Measurements from ENCODE around the gene GCH1. TPM values are rescaled to one million over a fixed set of nuclear protein-coding genes. Genes with fewer than 3 reads are reported as not detected.

GCH1 gene
- total RNA-seq, 2 experiments from 2014 or later: 35.4 to 38.1 TPM

DNA sequence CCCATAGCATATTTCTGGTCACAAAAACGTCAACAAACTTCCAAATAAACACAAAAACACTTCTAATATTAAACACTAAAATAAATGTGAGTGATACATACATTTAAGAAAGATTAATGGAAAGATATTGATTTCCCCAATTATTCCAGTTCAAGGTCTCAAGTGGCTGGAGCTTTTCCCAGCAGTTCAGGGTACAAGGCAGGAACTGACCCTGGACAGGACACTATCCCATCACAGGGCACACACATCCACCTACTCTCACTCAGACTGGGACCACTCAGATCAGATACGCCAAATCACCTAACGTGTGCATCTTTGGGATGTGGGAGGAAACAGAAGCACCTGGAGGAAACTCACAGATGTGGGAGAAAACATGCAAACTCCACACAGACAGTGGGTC is 50.4 kb downstream of the GCH1 start:
- Mint-ChIP-seq H3K4me3 (no peak overlapping the region), H3K36me3 (ENCODE audit: low read depth) (peaks cover 8% of the 10 kb centered on the region), H3K27ac (no peak overlapping the region), H3K9me3 (no peaks in the 10 kb centered on the region), H3K27me3 (no peaks in the 10 kb centered on the region), H3K4me1 (ENCODE audit: low read depth) (peaks cover 9% of the 10 kb centered on the region)
- intact Hi-C loops (cut with micrococcal nuclease): no loop called here
- ATAC-seq: no peak
- CTCF ChIA-PET: interaction anchor here (1.5 kb wide), 1 partner anchor 41 kb away, joined by 3 read pairs; no protein-coding TSS in a partner anchor
- TF ChIP-seq, protein P1, sequence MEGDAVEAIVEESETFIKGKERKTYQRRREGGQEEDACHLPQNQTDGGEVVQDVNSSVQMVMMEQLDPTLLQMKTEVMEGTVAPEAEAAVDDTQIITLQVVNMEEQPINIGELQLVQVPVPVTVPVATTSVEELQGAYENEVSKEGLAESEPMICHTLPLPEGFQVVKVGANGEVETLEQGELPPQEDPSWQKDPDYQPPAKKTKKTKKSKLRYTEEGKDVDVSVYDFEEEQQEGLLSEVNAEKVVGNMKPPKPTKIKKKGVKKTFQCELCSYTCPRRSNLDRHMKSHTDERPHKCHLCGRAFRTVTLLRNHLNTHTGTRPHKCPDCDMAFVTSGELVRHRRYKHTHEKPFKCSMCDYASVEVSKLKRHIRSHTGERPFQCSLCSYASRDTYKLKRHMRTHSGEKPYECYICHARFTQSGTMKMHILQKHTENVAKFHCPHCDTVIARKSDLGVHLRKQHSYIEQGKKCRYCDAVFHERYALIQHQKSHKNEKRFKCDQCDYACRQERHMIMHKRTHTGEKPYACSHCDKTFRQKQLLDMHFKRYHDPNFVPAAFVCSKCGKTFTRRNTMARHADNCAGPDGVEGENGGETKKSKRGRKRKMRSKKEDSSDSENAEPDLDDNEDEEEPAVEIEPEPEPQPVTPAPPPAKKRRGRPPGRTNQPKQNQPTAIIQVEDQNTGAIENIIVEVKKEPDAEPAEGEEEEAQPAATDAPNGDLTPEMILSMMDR (IDR thresholded peaks at IDR 0.05): no peak
- no peak for DNase-seq
- POLR2A ChIA-PET: no interaction called here

GRCh38 chr14:54848910-54849309 is 53.7 kb downstream of the GCH1 start:
- H3K36me3 Mint-ChIP-seq (ENCODE audit: low read depth): peaks cover 15% of the 10 kb centered on the region
- ChIA-PET POLR2A (no interaction called here), CTCF (interaction anchor here (0.9 kb wide), 1 partner anchor 10 kb away, joined by 3 read pairs; no protein-coding TSS in a partner anchor)
- H3K4me1 Mint-ChIP-seq (ENCODE audit: low read depth): no peaks in the 10 kb centered on the region
- ATAC-seq: no peak
- H3K4me3 Mint-ChIP-seq: no peak overlapping the region
- intact Hi-C loops (cut with micrococcal nuclease): no loop called here
- TF ChIP-seq, protein P1 (IDR thresholded peaks at IDR 0.05): no peak
- H3K9me3 Mint-ChIP-seq: no peaks in the 10 kb centered on the region
- DNase-seq: no peak
- no peaks in the 10 kb centered on the region for H3K27me3 Mint-ChIP-seq
- H3K27ac Mint-ChIP-seq: no peak overlapping the region

GRCh38 chr14:54845641-54846040 is 57.0 kb downstream of the GCH1 start:
- intact Hi-C loops (cut with micrococcal nuclease): no loop called here
- CTCF ChIA-PET: interaction anchor here (1.4 kb wide), 1 partner anchor 31 kb away, joined by 3 read pairs; no protein-coding TSS in a partner anchor

DNA sequence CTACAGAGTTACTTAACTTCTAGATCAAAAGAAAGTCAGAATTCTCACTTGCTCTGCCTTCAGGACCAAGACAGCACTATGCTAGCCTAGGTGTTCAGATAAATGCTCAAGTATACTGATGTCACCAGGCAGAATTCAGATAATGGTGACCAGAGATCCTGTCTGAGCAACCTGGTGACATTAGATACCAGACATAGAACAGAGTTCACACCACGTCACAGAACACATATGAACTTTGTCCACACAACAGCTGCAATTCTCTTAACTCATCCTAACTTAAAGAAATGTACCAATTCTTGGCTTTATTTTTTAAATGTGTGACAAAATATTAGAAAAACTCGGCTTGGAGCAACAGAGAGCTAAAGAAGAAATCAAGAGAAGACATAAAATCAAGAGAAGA is 58.1 kb downstream of the GCH1 start:
- no peaks in the 10 kb centered on the region for H3K27me3 Mint-ChIP-seq
- DNase-seq (no peak), ATAC-seq (no peak)
- intact Hi-C loops (cut with micrococcal nuclease): no loop called here
- H3K4me1 Mint-ChIP-seq (ENCODE audit: low read depth): no peaks in the 10 kb centered on the region
- H3K4me3 Mint-ChIP-seq: no peak overlapping the region
- H3K27ac Mint-ChIP-seq: no peak overlapping the region
- ChIA-PET CTCF (no interaction called here), POLR2A (no interaction called here)
- TF ChIP-seq, protein P1 (IDR thresholded peaks at IDR 0.05): no peak
- peaks cover 24% of the 10 kb centered on the region for H3K36me3 Mint-ChIP-seq (ENCODE audit: low read depth)
- no peaks in the 10 kb centered on the region for H3K9me3 Mint-ChIP-seq

More at GRCh38 chr14:54845641-54846040, 57.0 kb downstream of the GCH1 start:
- no peaks in the 10 kb centered on the region for H3K27me3 Mint-ChIP-seq
- peaks cover 20% of the 10 kb centered on the region for H3K36me3 Mint-ChIP-seq (ENCODE audit: low read depth)
- ATAC-seq (no peak), DNase-seq (no peak)
- no peak overlapping the region for H3K27ac Mint-ChIP-seq
- POLR2A ChIA-PET: no interaction called here
- TF ChIP-seq, protein P1 (IDR thresholded peaks at IDR 0.05): no peak
- H3K4me3 Mint-ChIP-seq: no peak overlapping the region
- no peaks in the 10 kb centered on the region for H3K9me3 Mint-ChIP-seq
- H3K4me1 Mint-ChIP-seq (ENCODE audit: low read depth): no peaks in the 10 kb centered on the region

DNA sequence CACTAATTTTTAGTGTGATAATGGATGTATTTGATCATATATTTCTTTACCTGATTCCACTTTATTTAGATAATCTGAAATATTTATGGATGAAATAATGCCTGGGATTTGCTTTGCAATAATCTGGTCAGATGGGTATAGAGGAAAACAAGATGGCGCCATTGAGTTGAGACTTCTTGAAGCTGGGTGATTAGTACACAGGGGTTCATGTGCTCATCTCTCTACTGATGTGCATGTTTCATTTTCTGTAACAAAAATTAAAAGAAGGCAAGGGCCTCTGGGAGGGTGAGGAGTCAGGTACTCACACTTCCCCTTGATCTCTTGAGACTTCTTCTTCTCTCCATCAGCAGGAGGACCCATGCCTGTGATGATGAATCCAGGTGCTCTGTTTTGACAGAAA is 61.8 kb downstream of the GCH1 start:
- H3K27me3 Mint-ChIP-seq: no peaks in the 10 kb centered on the region
- intact Hi-C loops (cut with micrococcal nuclease): no loop called here
- no peak overlapping the region for H3K27ac Mint-ChIP-seq
- peaks cover 26% of the 10 kb centered on the region for H3K36me3 Mint-ChIP-seq (ENCODE audit: low read depth)
- no peaks in the 10 kb centered on the region for H3K9me3 Mint-ChIP-seq
- POLR2A ChIA-PET: no interaction called here
- CTCF ChIA-PET: interaction anchor here (0.7 to 1.1 kb wide), 2 partner anchors 24 to 27 kb away, joined by 3 read pairs; no protein-coding TSS in a partner anchor
- no peaks in the 10 kb centered on the region for H3K4me1 Mint-ChIP-seq (ENCODE audit: low read depth)
- DNase-seq (no peak), ATAC-seq (no peak)
- no peak overlapping the region for H3K4me3 Mint-ChIP-seq
- TF ChIP-seq, protein P1 (IDR thresholded peaks at IDR 0.05): no peak

Measured in activated CD8-positive, alpha-beta T cell treated with anti-CD3 and anti-CD28 coated beads for 36 hours (primary cell).